Suppressor macrophage treated with lipopolysaccharide for 4 hours (primary cell): ENCODE results near the gene HELZ2.
A peak's percentile ranks its signal among the peaks of the same experiment; 100 is the strongest.

Experiments used
- DNase-seq: peaks from one replicate; pipeline ENCODE4 v3.0.0-alpha.2; 2020

Gene HELZ2

GRCh38 chr20:63596423-63596822, 22.4 kb upstream of the HELZ2 start:
- no peak for DNase-seq

- no peak for DNase-seq
These were observed 21.5 kb upstream of the HELZ2 start for GRCh38 chr20:63595416-63596127.

DNA sequence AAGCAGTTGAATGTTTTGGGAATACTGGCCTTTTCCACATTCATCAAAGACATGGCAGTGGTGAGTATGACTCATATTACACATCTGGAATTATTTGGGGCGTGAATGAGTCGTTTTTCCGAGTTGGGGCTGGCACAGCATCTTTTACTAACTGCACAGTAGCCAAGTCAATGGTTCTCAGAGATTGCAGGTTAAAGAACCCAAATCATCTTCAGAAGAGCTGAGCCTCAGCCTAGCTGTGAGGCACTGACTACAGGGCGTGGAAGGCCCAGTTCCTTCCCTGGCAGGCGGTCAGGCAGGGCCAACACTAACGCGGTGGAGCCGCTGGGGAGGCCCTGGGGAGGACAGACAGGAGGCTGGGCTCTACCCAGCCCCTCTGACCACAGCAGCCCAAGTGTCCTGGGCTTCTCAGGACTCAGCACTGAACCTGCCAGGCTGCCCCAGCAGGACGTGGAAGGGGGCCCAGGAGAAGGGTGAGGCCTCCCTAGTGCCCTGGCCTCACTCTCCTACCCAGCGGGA, 20.1 kb upstream of the HELZ2 start:
- no peak for DNase-seq

GRCh38 chr20:63592661-63593060, 18.6 kb upstream of the HELZ2 start:
- no peak for DNase-seq

- no peak for DNase-seq
These were observed 17.8 kb upstream of the HELZ2 start for GRCh38 chr20:63591786-63592355.

GRCh38 chr20:63591147-63591533, 17.1 kb upstream of the HELZ2 start:
- DNase-seq: no peak

- no peak for DNase-seq
These were observed 16.4 kb upstream of the HELZ2 start for GRCh38 chr20:63590218-63591146.

DNA sequence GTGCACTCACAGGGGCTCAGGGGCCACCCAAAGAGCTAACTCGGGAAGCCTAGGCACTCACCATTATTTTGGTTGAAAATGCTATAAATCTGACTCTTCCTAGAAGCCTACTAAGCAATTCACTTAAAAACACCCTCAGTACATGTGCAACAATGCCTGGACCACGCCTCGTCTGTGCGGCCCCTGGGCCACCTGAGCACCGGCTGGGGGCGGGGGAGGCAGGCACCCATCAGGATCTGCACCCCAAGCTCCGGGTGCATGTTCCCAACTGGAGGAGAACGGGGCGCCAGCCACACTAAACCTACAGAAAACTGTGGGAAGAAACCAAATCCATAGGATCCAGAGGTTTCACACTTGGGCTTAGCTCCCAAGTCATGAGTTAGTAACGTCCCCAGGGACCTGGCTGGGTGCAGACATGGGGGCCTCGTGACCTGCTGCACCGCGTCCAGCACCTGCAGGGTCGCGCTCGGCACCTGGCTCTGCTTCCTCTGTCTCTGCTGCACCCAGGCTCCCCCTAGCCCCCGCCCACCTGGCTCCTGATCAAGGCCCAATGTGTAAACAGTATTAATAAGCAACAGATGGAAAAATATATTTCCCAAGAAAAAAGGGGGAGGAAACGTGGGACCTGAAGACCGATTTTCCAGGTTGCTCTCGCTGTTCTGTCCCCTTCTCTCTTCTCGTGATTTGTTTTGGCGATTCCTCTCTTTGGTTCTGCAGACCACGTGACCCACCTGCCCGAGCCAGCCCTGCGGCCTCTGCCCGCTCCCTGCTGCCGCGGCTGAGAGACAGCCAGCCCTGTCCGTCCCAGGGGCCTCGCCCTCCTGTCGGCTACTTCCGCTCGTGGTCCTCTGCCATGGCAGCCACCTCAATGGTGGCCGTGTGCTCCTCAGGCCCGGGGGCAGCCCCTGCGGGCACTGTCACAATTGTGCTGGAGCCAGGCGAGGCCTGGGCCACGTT, 15.5 kb upstream of the HELZ2 start:
- DNase-seq: no peak

GRCh38 chr20:63588641-63589041, 14.6 kb upstream of the HELZ2 start:
- no peak for DNase-seq

GRCh38 chr20:63587776-63588591, 13.9 kb upstream of the HELZ2 start:
- DNase-seq: peak; percentile 66

DNA sequence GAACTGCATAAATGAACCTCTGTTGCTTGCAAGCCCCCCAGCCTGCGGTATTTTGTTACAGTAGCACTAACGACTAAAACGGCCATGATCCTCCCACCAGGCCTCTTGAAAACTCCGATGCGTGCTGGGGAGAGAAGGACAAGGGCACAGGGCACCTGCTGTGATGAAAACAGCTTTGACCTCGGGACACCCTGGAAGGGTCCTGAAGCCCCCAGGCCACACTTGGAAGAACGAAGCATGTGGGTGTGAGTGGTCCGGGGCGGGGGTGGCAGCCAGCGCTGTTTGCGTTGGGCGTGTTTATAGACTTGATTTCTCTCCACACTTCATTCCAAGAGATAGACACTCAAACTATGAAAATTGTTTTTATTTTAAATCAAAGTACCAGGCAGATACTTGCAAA, 13.2 kb upstream of the HELZ2 start:
- no peak for DNase-seq

DNA sequence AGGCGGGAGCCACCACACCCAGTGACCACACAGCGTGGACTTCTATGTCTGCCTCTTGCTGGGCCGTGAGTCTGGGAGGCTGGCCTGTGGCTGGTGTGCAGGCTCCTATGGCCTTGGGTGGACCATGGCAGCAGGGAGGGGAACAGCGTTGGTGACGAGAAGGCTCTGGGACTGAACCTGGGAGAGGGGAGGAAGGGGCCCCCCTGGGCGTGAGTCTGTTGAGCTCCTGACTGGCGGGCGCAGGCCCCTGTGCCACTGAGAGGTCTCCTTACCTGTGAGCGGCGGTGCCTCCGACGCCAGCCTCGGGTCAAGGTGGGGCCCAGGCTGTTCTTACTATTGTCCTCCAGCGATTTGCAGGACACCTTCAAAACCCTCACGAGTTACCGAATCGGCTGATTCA, 12.8 kb upstream of the HELZ2 start:
- DNase-seq: no peak

DNA sequence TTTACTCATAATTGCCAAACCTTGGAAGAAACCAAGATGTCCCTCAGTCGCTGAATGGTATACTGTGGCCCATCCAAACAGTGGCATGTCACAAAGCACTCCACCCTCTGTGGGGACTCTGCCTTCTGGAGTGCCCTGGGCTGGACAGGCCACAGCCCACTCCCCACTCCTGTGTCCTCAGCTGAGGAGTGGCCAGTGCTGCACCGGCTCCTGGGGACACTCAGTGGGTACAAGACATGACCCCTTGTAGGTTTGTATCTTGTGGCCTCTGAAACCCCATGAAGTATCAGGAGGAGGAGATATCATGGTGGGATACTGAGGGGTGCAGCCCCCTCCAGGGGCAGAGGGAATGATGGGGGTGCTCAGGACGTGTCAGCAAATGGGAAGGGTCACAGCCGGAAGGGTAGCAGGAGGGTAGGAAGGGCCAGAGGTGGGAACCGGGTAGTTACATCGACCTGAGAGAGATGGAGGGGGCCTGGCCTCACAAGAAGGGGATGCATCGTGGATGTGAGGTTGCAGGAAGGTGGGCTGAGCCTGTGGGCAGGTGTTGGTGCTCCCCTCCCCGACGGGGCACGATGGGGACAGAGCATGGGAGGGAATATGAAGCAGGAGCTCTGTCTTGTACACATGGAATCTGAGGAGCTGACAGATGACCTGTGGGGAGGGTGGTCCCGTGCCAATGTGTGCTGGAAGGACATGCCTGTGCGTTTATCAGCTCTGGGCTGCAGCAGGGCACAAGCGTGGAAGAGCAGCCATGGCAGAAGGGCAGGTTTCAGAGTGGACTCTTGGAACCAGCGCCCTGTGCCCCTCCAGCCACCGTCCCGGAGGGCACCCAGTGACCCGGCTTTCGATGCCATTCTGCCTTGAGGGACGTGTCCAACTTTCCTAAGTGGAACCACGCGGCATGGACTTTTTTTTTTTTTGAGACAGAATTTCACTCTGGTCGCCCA, 11.9 kb upstream of the HELZ2 start:
- DNase-seq: no peak

DNA sequence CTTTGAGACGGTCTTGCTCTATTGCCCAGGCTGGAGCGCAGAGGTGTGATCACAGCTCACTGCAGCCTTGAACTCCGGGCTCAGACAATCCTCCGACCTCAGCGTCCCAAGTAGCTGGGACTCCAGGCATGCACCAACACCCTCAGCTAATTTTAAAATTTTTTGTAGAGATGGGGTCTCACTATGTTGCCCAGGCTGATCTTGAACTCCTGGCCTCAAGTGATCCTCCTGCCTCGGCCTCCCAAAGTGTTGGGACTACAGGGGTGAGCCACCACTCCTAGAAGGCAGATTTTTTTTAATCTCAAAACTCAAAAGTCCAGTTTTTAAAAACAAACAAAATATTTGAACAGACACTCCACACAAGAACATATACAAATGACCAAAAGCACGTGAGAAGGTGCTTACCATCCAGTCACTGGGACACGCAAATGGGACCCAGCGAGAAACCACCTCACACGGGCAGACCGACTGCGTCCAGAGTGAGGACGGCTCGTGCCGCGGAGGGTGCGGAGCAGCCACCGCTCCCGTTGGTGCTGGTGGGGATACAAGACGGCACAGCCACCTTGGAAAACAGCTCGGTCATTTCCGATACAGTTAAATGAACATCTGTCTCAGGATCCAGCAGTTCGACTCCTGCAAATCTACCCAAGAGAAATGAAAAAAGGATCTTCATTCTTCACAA, 8.5 kb upstream of the HELZ2 start:
- no peak for DNase-seq

DNA sequence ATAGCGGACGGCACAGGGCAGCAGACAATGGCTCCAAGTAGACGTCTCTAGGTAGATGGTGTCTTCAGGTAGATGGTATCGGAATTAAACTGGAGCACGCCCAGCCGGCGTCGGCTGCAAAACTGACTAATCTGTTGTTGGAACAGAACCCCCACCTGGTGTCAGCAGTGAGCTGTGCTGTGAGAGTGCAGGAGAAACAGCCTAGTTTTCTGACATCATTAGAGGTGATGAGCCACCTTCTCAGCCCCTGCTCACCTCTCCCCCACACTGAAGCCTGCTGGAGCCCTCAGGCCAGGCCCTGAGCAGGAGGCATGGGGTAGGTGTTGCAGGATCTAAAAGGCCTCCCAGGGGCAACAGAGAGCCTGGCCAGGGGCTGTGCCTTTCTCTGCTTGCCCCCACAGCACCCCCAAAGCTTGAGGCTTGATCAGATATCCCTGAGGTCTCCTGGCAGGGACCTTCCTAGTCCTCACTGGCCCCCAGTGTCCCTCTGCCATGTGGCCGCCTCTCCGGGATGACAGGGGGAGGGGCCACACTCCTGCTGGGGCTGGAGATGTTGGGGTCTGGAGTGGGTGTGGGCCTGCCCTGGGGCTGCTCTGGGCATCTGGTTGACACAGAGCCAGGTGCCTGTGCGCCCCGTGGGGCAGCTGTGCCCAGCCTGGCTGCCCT, 6.9 kb upstream of the HELZ2 start:
- peak; percentile 41 for DNase-seq

DNA sequence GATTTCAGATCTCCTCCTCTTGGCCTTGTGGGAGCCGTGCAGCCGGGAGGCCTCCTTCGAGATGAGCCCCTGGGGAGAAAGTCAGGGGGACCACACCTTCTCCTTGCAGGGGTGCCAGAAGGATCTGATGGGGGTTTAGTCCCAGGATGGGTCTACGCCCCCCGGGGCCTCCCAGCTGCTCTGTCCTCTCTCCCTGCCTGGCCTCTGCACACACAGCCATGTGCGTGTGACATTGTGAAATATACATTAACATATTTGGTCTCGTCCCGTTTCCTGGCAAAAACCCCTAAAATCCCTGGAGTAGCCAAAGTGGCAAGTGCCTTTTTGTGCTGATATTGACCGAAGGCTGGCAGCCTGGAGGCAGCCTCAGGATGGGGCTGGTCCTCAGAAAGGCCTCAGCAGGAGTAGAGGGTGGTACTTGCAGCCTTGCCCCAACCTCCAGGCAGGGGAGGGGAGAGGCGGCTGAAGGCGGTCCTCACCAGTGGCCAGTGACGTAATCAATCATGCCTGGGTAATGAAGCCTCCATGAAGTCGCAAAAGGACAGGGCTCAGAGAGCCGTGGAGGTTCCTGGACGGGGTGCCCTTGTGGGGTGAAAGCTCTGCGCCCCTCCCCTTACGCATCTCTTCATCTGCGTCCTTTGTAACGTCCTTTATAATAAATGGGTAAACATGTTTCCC, 5.1 kb upstream of the HELZ2 start:
- DNase-seq: peak; percentile 50

DNA sequence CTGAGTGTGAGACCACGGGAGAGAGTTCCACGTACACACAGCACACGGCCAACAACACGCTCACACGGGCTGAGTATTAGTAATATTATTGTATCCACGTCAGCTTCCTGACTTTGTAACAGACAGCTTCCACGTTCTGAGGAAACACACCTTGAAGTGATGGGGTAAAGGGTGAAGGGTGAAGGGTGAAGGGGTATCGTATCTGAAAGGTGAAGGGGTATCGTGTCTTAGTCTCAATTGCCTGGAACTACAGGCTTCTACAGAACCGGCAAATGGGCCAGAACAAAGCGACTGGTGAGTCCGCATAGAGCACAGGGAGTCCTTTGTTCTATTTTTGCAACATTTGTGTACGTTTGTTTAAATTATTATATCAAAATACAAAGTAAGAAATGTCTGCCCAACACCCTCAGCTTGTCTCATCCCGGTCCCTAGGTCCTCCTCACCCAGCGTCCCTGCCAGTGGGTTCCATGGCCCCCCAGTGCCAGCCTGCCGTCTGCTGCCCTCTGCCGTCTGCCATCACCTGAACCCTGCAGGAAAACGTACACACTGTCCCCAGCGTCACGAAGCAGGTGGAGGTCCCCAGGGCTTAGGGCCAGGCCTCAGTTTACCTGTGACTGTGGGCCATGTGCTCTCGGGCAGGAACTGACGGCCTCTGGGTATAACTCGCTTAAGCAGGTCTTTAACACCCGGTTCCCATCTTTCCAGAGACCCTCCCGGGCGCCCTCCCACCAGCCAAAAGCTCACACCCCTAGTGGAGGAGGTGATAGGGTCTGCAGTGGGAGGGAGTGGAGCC, 4.4 kb upstream of the HELZ2 start:
- DNase-seq: no peak
